Esophagus squamous epithelium (tissue), 5 donors: ENCODE data around the gene WDR70. TPM values are rescaled to one million over a fixed set of nuclear protein-coding genes. Genes with fewer than 3 reads are reported as not detected.

Experiments used
- DNase-seq: peaks from one replicate; lab custom pipeline; 2025; lab: John Stamatoyannopoulos, UW
- H3K27ac ChIP-seq, 4 donors: fragments of 200-600 bp; sonication (generic); one replicate each; pipeline ENCODE4 v1.5.1; 2016 to 2019; ENCODE audit warnings: mild to moderate bottlenecking in 1 of 4
- H3K27me3 ChIP-seq, 4 donors: fragments of 200-600 bp; sonication (generic); 1 replicate in 3 of 4; 2 replicates in 1 of 4; pipeline versions ENCODE4 v1.5.1 to v1.6.0; 2017 to 2021; ENCODE audit warnings: antibody characterized with exemption in 1 of 4
- H3K36me3 ChIP-seq, 3 donors: fragments of 200-600 bp; sonication (generic); one replicate each; pipeline ENCODE4 v1.5.1; 2016 to 2019
- H3K4me1 ChIP-seq, 3 donors: fragments of 200-600 bp; sonication (generic); one replicate each; pipeline ENCODE4 v1.5.1; 2017 to 2019
- H3K4me3 ChIP-seq, 4 donors: fragments of 200-600 bp; sonication (generic); 1 replicate in 3 of 4; 2 replicates in 1 of 4; pipeline ENCODE4 v1.5.1; 2016 to 2019; ENCODE audit warnings: mild to moderate bottlenecking in 2 of 4, moderate library complexity in 1 of 4
- H3K9me3 ChIP-seq, 3 donors: fragments of 200-600 bp; sonication (generic); one replicate each; pipeline ENCODE4 v1.5.1; 2016 to 2019
- POLR2A ChIP-seq, 4 donors: fragments of 450-650 bp; IDR thresholded peaks; one replicate each; pipeline ENCODE4 v1.6.1; 2017; ENCODE audit warnings: antibody characterized with exemption in 4 of 4, mild to moderate bottlenecking in 4 of 4, moderate library complexity in 3 of 4
- WGBS, 2 donors: methylation state at CpG; one replicate each; pipeline ENCODE4 v1.1.5; 2018; 5-methylcytosine and 5-hydroxymethylcytosine counted together
- intact Hi-C: fragments of 100-400 bp; cut with DNase I; formaldehyde crosslinking; loops from one replicate; pipeline ENCODE4 v1.15.0; 2022
- total RNA-seq, 4 donors: library from RNA; depleted of rRNA; stranded (reverse); fragments of >200 nt; gene quantifications; one replicate each; pipeline ENCODE4 v1.1.0, GENCODE V29; 2016
- TF ChIP-seq, protein P1 (sequence below), 6 experiments: fragments of 450-650 bp in 4 of 6; fragments of 200-600 bp in 2 of 6; sonication (generic) in 2 of 6; IDR thresholded peaks; one replicate each; pipeline ENCODE4 v1.5.1; 2016 to 2019; ENCODE audit warnings: antibody characterized with exemption in 6 of 6, mild to moderate bottlenecking in 4 of 6, moderate library complexity in 4 of 6
- donor health status: DM: yes; HTN: yes; CAD: no.

Gene WDR70
- total RNA-seq, 4 donors from 2014 or later: 8.2 to 26.1 (median 15.5) TPM

DNA sequence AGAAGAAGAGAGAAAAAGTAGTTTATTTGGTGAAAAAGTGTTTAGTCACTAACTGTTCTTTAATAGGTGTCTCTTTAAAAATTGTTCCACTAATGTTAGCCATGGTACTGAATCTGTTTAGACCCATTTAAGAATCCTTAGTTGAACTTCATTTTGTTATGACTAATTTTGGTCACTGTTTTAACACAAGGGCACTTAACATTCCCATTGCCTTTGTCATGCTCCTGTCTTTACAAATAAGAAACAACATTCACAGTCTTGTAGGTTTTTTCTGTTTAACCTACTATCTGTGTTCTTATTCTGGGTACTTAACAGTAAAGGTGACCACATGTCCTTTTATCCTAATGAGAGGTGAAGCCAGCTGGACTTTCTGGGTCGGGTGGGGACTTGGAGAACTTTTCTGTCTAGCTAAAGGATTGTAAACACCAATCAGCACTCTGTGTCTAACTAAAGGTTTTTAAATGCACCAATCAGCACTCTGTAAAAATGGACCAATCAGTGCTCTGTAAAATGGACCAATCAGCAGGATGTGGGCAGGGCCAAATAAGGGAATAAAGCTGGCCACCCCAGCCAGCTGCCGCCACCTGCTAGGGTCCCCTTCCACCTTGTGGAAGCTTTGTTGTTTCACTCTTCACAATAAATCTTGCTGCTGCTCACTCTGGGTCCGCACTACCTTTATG lies 116.7 kb downstream of the WDR70 start:
- Histone ChIP-seq H3K27me3 (no peaks in the 10 kb centered on the region), H3K4me3 (no peak overlapping the region), H3K9me3 (no peaks in the 10 kb centered on the region), H3K27ac (no peak overlapping the region), H3K4me1 (peaks cover 0 to 9% (median 0%) of the 10 kb centered on the region in 3 donors), H3K36me3 (peaks cover 0 to 28% (median 0%) of the 10 kb centered on the region in 3 donors)
- intact Hi-C loops: no loop called here
- DNase-seq: no peak
- 91 to 94% methylated on average over 3 of the region's 3 CpGs for WGBS, 2 donors
- TF ChIP-seq, protein P1, sequence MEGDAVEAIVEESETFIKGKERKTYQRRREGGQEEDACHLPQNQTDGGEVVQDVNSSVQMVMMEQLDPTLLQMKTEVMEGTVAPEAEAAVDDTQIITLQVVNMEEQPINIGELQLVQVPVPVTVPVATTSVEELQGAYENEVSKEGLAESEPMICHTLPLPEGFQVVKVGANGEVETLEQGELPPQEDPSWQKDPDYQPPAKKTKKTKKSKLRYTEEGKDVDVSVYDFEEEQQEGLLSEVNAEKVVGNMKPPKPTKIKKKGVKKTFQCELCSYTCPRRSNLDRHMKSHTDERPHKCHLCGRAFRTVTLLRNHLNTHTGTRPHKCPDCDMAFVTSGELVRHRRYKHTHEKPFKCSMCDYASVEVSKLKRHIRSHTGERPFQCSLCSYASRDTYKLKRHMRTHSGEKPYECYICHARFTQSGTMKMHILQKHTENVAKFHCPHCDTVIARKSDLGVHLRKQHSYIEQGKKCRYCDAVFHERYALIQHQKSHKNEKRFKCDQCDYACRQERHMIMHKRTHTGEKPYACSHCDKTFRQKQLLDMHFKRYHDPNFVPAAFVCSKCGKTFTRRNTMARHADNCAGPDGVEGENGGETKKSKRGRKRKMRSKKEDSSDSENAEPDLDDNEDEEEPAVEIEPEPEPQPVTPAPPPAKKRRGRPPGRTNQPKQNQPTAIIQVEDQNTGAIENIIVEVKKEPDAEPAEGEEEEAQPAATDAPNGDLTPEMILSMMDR (IDR thresholded peaks at IDR 0.05): no peak
- TF ChIP-seq POLR2A (IDR thresholded peaks at IDR 0.05): no peak

DNA sequence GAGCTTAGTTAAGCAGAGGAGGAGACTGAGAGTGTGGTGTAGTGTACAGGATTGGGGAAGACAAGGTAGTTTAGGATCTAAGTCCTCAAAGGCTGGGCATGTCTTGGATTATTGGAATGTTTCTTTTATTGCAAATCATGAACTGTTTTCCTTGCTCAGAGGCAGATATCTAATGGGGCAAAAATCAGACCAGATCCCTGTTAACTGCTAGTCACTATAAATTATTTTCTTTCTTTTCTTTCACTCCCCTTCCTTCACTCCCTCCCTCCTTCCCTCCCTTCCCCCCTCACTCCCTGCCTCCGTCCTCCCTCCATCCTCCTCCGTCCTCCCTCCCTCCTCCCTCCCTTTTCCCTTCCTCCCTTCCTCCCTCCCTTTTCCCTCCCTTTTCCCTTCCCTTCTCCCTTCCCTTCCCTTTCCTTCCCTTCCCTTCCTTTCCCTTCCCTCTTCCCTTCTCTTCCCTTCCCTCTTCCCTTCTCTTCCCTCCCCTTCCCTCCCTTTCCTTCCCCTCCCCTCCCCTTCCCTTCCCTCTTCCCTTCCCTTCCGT lies 117.9 kb downstream of the WDR70 start:
- TF ChIP-seq, protein P1 (IDR thresholded peaks at IDR 0.05): no peak
- TF ChIP-seq POLR2A (IDR thresholded peaks at IDR 0.05): no peak
- Histone ChIP-seq H3K4me1 (peaks cover 0 to 14% (median 0%) of the 10 kb centered on the region in 3 donors), H3K9me3 (no peaks in the 10 kb centered on the region), H3K27ac (no peak overlapping the region), H3K36me3 (peaks cover 0 to 28% (median 0%) of the 10 kb centered on the region in 3 donors), H3K4me3 (no peak overlapping the region), H3K27me3 (no peaks in the 10 kb centered on the region)
- no peak for DNase-seq
- 93 to 100% methylated on average over 3 of the region's 3 CpGs for WGBS, 2 donors
- intact Hi-C loops: no loop called here

DNA sequence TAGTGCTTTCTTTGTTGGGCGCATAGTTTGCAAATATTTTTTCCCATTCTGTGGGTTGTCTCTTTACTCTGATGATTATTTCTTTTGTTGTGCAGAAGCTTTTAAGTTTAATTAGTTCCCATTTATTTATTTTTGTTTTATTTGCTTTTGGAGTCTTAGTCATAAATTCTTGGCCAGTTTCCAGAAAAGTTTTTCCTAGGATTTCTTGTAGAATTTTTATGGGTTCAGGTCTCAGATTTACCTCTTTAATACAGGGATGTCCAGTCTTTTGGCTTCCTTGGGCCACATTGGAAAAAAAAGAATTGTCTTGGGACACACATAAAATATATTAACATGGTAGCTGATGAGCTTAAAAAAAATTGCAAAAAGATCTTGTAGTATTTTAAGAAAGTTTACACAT lies 122.0 kb downstream of the WDR70 start:
- 69 to 72% methylated on average over 1 of the region's 1 CpG for WGBS, 2 donors
- no peak for DNase-seq
- intact Hi-C loops: no loop called here
- TF ChIP-seq POLR2A (IDR thresholded peaks at IDR 0.05): no peak
- TF ChIP-seq, protein P1 (IDR thresholded peaks at IDR 0.05): no peak
- Histone ChIP-seq H3K9me3 (no peaks in the 10 kb centered on the region), H3K27me3 (no peaks in the 10 kb centered on the region), H3K4me3 (no peak overlapping the region), H3K27ac (no peak overlapping the region), H3K36me3 (peaks cover 0 to 31% (median 4%) of the 10 kb centered on the region in 3 donors), H3K4me1 (peaks cover 0 to 6% (median 0%) of the 10 kb centered on the region in 3 donors)

DNA sequence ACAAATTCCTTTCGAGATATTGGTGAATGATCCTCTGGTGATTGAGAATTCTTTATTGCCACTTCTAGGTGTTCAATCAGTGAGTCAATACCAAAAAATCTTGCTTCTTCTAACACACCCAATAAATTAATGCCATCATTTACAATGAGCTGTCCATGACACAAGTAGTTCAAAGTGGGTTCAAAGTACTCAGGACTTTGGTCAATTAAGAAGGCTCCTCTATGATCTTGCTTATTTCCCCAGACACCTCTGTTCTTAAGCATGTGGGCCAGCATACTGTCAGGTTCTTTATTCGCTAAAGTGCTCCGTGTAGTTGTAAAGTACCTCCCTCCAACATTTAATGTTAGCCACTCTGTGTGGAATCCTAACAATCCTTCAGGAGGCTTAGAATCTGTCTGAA lies 127.1 kb downstream of the WDR70 start:
- Histone ChIP-seq H3K9me3 (no peaks in the 10 kb centered on the region), H3K27me3 (no peaks in the 10 kb centered on the region), H3K4me1 (peaks cover 0 to 2% (median 0%) of the 10 kb centered on the region in 3 donors), H3K27ac (no peak overlapping the region), H3K36me3 (peaks cover 0 to 13% (median 4%) of the 10 kb centered on the region in 3 donors), H3K4me3 (no peak overlapping the region)
- intact Hi-C loops: no loop called here
- 91 to 100% methylated on average over 3 of the region's 3 CpGs for WGBS, 2 donors
- TF ChIP-seq, protein P1 (IDR thresholded peaks at IDR 0.05): no peak
- TF ChIP-seq POLR2A (IDR thresholded peaks at IDR 0.05): no peak
- no peak for DNase-seq

DNA sequence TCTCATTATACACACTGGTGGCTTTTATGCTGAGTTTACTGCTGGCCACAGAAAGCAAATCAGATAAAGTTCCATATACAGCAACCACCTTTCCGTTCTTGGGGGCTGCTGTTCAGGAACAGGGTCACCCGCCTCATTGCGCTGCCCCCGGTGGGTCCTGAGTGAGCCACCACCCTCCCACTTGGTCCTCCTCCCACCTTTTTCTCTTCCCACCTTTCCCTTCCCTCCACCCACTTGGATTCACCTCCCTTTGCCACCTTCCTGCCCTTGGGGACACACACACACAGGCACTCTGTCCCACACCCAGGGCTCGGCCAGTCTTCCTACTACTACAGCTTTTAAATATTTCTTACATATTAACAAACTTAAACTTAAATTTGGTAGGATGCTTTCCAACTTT lies 127.6 kb downstream of the WDR70 start:
- peaks cover 0 to 13% (median 4%) of the 10 kb centered on the region in 3 donors for H3K36me3 ChIP-seq
- intact Hi-C loops: no loop called here
- TF ChIP-seq, protein P1 (IDR thresholded peaks at IDR 0.05): no peak
- TF ChIP-seq POLR2A (IDR thresholded peaks at IDR 0.05): no peak
- no peaks in the 10 kb centered on the region for H3K4me1 ChIP-seq
- WGBS, 2 donors: 94 to 99% methylated on average over 5 of the region's 5 CpGs
- DNase-seq: no peak
- H3K9me3 ChIP-seq: no peaks in the 10 kb centered on the region
- H3K27me3 ChIP-seq: no peaks in the 10 kb centered on the region
- no peak overlapping the region for H3K27ac ChIP-seq
- H3K4me3 ChIP-seq: no peak overlapping the region
